Epithelial cell of esophagus (primary cell): ENCODE data around the gene SPDYC.

ENCODE experiments used
- DNase-seq: peaks from one replicate; pipeline ENCODE4 v3.0.0; 2010; ENCODE audit warnings: low read depth
- H3K4me3 ChIP-seq: 2 replicates; pipeline ENCODE4 v1.5.1; 2011; ENCODE audit warnings: mild to moderate bottlenecking, low read length, control low read depth
- CTCF ChIP-seq: IDR thresholded peaks from 2 replicates; pipeline ENCODE4 v1.5.1; 2011; ENCODE audit warnings: low read depth, mild to moderate bottlenecking, low read length, control low read depth, inconsistent platforms; ENCODE audit not compliant: insufficient read depth; ENCODE audit errors: missing control alignments

Gene SPDYC

DNA sequence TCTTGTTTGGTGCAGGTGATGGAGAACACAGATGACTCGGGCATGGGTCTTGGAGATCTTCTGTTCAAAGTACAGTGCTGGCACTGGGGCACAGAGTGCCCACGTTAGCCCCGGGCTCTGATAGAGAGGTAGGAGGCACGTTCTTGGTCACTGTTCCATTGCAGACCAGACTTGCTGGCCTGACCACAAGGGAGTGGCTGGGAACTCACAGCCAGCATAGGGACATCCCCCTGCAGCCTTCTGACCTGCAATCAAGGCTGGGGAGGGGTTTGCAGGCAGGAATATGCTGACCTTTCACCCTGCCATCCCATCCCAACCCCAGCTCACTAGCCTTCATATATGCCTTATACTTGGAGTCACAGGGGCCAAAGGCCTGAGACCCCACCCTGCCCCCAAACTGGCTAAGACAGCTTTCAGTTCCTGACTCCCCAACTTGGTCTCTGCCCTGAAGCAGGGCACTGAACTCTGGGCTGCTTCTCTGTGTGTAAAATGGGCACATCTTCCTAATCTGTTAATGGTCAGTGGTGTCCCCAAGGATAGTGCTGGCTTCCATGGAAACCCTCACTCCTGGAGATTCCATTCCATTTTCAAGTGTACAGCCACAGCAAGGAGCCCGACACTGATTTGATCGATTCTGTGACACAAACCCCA lies 43.3 kb upstream of the SPDYC start:
- DNase-seq = no peak
- TF ChIP-seq CTCF = no peak
- no peak overlapping the region for H3K4me3 ChIP-seq

GRCh38 chr11:65127473-65128181 lies 42.4 kb upstream of the SPDYC start:
- H3K4me3 ChIP-seq = no peak overlapping the region
- no peak for TF ChIP-seq CTCF
- no peak for DNase-seq

- no peak for TF ChIP-seq CTCF
- no peak for DNase-seq
- H3K4me3 ChIP-seq = no peak overlapping the region
Observed at GRCh38 chr11:65128182-65129145, 41.6 kb upstream of the SPDYC start.

DNA sequence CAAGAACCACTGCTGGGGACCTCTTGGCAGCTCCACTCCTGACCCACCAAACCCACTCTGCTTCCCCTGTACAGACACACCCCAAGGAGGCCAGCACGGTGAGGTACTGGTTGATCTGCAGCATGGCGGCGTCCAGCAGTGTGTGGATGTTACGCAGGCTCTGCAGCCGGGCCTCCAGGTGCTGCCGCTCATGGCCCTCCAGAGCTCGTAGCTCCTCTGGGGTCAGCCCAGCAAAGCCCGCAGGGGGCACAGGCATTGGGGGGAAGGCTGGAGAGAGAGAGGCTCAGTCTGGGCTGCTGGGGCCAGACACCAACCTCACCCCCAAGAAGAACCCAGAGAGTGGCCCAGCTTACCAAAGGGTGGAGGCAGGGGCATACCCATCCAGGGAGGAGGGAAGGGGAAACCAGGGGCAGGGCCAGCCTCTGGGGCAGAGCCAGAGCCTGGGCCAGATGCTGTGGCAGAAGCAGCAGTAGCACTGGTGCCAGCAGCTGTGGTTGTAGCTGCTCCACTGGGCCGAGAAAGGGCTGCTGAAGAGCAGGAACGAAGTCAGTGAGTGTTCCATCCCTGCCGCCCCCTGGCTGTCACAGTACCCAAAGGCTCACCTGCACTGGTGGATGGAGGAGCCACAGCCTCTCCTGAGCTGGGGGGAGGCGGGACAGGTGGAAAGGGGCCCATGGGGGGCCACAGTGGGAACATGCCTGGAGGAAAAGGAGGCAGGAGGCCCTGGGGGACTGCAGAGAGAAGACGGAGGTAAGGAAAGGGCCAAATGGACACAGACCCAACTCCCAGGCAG lies 40.2 kb upstream of the SPDYC start:
- no peak overlapping the region for H3K4me3 ChIP-seq
- DNase-seq = no peak
- TF ChIP-seq CTCF = no peak

DNA sequence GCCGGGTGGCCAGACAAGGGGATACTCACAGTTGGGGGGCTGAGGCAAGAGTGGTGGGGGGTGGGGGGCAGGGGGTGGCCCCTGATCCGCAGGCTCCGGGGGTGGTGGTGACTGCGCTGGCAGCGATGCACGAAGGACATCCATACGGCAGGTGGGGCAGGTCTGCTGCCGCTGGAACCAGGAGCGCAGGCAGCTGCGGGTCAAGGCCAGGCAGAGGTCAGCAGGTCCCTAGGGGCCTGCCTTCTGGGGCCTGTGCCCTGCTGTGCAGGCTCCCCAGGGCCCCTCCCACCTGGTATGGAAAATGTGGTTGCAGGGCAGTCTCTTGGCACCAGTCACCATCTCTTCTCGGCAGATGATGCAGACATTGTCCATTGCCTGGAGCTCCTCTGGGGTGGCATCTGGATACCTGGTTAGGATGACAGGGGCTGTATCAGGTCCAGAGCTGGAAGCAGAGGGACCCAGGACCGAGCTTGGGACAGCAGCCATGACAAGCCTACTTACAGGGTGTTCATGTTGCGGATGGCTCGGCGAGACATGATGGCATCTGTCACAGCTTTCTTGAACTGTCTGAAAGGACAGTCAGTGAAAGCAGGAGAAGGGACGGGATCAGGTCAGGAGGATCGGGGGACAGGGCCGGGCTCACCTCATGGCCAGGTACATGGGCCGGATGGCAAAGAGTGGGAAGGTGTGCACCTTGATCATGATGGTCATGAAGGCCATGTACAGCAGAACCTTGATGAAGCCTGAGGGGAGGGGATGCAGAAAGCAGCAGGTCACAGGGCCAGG lies 39.2 kb upstream of the SPDYC start:
- no peak for DNase-seq
- no peak for TF ChIP-seq CTCF
- no peak overlapping the region for H3K4me3 ChIP-seq

DNA sequence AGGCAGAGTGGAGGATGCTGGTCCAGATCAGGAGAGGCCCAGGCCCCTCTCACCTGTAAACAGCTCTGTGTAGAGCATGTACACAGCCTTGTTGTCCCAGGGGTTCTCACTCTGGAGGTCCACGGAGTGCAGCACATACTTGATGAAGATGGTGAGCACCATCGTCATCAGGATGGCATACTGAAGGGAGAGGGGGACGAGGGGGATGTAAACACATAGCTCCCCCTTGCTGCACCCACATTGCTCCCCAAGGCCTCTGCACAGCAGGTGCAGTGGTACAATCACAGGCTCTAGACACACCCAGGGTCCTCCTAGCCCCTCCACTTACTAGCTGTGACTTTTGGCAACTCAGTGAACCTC lies 38.6 kb upstream of the SPDYC start:
- DNase-seq = no peak
- no peak overlapping the region for H3K4me3 ChIP-seq

More for the DNA sequence above, 38.6 kb upstream of the SPDYC start:
- no peak for TF ChIP-seq CTCF
